ENCODE results near the gene FAM168A. TPM values are rescaled to one million over a fixed set of nuclear protein-coding genes. Genes with fewer than 3 reads are reported as not detected.

Gene FAM168A
- total RNA-seq, 1 experiment from 2014 or later = 15.3 TPM

DNA sequence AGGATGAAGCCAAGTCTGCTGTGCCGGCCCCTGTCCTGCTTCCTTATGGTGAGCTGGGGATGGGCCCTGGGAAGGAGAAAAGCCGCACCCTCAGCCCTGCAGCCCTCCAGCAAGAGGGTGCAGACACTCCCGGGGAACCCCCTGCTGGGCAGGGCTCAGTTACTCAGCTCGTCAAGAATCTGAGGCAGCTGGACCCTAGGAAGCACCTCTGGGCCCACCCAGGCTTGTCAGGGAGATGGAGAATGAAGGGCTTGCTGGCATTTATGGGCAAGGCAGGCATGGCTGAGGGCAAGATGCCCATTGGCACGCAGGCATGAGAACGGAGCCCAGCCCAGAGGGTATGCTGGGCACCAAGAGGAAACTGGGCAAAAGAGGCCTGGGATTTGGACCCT is 208.8 kb downstream of the FAM168A start:
- Histone ChIP-seq H3K9me3 (no peaks in the 10 kb centered on the region), H3K36me3 (peaks cover 10% of the 10 kb centered on the region), H3K4me3 (no peak overlapping the region), H3K27me3 (no peaks in the 10 kb centered on the region)
- peak; percentile 24 for DNase-seq

GRCh38 chr11:73388265-73389133 is 209.4 kb downstream of the FAM168A start:
- Histone ChIP-seq H3K4me3 (no peak overlapping the region), H3K36me3 (peaks cover 6% of the 10 kb centered on the region), H3K9me3 (no peaks in the 10 kb centered on the region), H3K27me3 (no peaks in the 10 kb centered on the region)
- DNase-seq = no peak

DNA sequence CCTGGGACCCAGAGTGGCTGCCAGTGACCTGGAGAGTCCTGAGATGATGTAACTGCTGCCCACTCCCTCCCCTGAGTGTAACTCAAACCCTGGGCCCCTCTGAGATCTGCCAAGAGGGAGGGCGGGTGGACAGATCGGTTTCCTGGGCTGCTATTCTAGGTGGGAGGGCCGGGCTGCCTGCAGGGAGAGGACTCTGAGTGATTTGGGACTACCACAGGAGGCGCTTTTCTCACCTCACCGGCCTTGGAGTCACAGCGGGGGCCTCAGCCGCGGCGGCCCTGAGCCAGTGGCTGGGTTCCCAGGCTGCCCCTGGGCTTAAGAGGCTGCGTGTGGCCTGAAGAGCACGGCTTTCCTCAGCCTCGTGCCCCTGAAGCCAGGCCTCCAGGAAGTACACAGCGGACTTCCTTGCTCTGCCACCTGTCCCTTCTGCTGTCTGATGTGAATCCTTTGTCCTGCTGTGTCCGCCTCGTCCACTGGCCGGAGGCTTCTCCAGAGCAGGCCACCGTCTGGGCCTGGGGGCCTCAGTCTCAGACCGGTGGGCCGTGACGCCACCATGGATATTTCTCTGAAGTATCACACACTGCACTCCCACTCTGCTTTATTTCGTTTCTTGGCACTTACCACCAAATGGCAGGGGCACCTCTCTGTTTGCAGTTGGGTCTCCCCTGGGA is 210.2 kb downstream of the FAM168A start:
- no peaks in the 10 kb centered on the region for H3K9me3 ChIP-seq
- no peak overlapping the region for H3K4me3 ChIP-seq
- no peak for DNase-seq
- peaks cover 5% of the 10 kb centered on the region for H3K36me3 ChIP-seq
- H3K27me3 ChIP-seq = no peaks in the 10 kb centered on the region

DNA sequence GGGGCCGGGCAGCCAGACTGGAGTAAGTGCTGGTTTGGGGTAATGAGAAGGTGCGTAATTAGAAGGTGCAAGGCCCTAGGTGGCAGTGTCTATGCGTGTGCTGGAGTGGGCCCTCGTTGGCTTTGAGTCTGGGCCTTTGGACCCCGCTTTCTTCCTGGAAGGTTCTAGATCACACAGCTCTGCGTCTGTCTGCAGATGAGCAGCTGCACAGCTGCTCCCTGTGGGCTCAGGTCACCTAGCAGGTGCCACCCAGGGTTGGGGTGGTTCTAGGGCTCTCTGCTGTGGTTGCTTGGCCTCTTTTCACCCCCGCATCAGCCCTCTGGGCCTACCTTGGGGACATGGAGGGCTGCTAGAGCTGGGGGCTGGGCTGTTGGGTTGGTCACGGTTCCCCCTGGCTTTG is 211.4 kb downstream of the FAM168A start:
- no peaks in the 10 kb centered on the region for H3K27me3 ChIP-seq
- H3K4me3 ChIP-seq = no peak overlapping the region
- no peaks in the 10 kb centered on the region for H3K9me3 ChIP-seq
- DNase-seq = no peak
- H3K36me3 ChIP-seq = no peaks in the 10 kb centered on the region

DNA sequence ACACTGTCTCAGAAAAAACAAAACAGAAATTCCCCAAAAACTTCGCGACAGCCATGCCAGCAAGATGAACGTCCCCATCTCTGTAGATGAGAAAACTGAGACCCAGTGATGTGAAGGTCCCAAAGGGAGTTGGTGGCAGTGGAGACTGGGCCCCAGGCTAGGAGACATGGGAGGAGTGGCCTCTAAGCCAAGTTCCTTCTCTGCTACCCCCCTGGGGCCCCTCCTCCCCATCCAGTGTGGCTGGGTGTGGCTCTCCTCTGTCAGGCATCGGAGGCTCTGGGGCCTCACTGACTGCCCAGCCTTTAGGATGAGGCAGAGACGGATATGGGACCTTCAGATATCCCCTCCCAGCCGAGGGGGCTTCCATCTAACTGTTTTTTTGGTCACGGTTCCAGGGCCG is 211.9 kb downstream of the FAM168A start:
- Histone ChIP-seq H3K9me3 (no peaks in the 10 kb centered on the region), H3K4me3 (no peak overlapping the region), H3K36me3 (no peaks in the 10 kb centered on the region), H3K27me3 (no peaks in the 10 kb centered on the region)
- DNase-seq = no peak

DNA sequence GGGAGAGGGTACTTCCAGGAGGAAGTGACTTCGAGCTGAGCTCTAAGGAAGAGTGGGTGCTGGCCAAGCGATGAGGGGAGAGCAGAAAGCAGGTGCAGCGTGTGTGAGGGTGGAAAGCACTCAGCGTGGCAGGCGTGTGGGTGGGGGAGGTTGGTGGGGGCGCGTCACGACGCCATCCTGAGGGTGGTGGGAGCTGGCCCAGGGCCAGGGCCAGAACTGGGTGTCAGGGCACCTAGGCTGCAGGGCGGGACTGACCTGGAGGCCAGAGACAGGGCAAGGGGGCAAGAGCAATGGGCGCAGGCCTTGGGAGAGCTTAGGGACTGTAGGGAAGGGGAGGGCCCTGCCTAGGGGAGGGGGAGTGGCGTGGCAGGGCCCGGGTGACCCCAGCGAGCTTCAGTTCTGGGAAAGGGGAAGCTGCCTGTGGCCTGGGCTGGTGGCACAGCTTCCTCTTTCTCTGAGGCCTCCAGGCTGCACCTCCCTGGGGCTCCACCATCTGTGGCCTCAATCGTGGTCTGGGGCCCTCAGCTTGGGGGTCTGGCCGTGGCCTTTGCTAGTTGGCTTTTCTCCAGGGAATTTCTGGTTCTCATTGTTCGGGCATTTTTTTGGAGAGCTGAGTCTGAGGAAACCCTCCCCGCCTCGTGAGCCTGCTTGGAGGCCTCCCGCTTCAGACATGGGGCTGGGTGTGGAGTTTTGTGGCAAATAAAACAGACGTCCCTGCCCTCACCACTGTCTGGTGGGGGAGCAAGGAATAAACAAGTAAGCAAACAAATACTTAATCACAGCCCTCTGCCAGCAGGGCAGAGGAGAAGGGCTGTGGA is 212.8 kb downstream of the FAM168A start:
- no peak for DNase-seq
- H3K36me3 ChIP-seq = no peaks in the 10 kb centered on the region
- H3K4me3 ChIP-seq = no peak overlapping the region
- H3K27me3 ChIP-seq = no peaks in the 10 kb centered on the region
- no peaks in the 10 kb centered on the region for H3K9me3 ChIP-seq

GRCh38 chr11:73384531-73384871 is 213.4 kb downstream of the FAM168A start:
- no peak overlapping the region for H3K4me3 ChIP-seq
- no peaks in the 10 kb centered on the region for H3K27me3 ChIP-seq
- H3K36me3 ChIP-seq = no peaks in the 10 kb centered on the region
- H3K9me3 ChIP-seq = no peaks in the 10 kb centered on the region
- no peak for DNase-seq

- DNase-seq = no peak
- Histone ChIP-seq H3K4me3 (no peak overlapping the region), H3K27me3 (no peaks in the 10 kb centered on the region), H3K9me3 (no peaks in the 10 kb centered on the region), H3K36me3 (no peaks in the 10 kb centered on the region)
Measured at GRCh38 chr11:73384125-73384441, 213.8 kb downstream of the FAM168A start.

DNA sequence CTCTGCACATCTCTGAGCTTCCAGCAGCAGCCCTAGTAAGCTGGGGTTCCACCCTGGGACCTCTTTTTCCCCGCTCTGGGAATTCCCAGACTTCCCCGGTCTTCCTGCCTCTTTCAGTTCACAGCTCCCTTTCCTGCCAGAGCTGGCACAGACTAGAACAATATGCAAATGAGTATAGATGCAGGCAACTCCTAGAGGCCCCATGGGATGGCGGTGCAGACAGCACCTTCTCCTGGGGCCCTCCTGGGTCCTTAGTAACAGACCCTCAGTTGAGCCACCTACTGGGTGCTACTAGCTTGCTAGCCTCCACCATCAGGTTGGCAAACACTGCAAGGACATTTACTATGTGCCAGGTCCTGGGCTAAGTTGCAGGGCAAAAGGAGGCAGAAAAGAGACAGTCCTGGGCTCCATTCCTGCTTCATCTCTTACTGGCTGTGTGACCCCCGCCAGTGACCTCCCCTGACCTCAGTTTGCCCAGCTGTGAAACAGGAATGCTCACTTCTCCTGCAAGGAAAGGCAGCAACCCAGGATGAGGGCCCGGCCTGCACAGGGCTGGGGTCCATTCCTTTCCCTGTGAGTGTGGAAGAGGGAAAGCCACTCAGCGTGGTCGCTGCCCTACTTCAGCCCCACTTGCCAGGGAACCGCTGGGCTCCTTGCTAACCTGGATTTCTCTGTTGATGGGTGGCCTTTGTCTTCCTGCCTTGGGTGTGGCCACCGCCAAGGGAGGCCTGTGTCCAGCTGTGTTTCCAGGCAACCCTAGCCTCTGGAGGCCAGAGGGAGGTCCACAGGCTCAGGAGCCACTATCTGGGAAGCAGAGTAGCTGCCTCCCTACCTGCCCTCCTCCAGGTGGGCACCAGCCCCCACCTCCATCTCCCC is 214.4 kb downstream of the FAM168A start:
- DNase-seq = no peak
- Histone ChIP-seq H3K4me3 (no peak overlapping the region), H3K27me3 (no peaks in the 10 kb centered on the region), H3K9me3 (no peaks in the 10 kb centered on the region), H3K36me3 (no peaks in the 10 kb centered on the region)

DNA sequence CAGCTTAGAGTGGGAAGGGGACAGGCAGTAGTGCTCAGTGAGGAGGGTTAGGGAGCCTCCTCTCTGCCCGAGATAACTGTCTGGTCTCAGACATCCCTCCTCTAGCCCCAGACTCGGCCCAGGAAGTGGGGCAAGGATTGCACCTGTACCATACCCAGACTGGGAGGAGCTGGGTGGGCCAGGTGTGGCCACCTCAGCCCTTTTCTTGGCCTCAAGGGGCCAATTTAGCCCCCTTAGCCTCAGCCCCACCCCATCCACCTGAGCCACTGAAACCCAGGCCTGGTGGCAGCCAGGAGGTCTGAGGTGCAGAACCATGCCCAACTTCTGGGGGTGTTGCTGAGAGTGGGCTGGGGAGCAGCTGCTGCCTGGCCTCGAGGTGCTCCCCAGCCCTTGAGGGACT is 215.2 kb downstream of the FAM168A start:
- no peak for DNase-seq
- Histone ChIP-seq H3K9me3 (no peaks in the 10 kb centered on the region), H3K27me3 (no peaks in the 10 kb centered on the region), H3K4me3 (no peak overlapping the region), H3K36me3 (no peaks in the 10 kb centered on the region)

GRCh38 chr11:73382183-73382582 is 215.7 kb downstream of the FAM168A start:
- Histone ChIP-seq H3K4me3 (no peak overlapping the region), H3K27me3 (no peaks in the 10 kb centered on the region), H3K36me3 (no peaks in the 10 kb centered on the region), H3K9me3 (no peaks in the 10 kb centered on the region)
- DNase-seq = no peak

DNA sequence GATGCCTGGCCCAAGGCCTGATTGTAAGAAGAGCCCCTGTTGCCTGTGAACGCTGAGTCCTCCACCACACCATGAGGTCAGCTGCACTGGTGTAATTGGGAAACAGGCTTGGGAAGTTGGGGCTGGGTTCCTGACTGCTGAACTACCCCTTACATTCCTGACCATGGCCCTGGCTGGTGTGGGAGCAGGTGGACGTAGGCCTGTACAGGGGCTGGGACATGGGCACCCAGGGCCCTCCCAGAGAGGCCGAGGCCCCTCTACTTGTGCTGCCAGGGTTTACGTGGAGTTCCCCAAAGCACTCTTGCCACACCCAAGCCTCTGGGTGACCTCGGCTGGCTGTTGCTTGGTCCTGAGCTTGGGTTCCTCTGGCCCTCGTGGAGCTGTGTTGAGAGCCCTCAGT is 216.3 kb downstream of the FAM168A start:
- no peak overlapping the region for H3K4me3 ChIP-seq
- DNase-seq = no peak
- no peaks in the 10 kb centered on the region for H3K9me3 ChIP-seq
- H3K36me3 ChIP-seq = no peaks in the 10 kb centered on the region
- H3K27me3 ChIP-seq = no peaks in the 10 kb centered on the region

GRCh38 chr11:73380897-73381410 is 217.0 kb downstream of the FAM168A start:
- no peaks in the 10 kb centered on the region for H3K9me3 ChIP-seq
- no peaks in the 10 kb centered on the region for H3K27me3 ChIP-seq
- no peak for DNase-seq
- no peak overlapping the region for H3K4me3 ChIP-seq
- no peaks in the 10 kb centered on the region for H3K36me3 ChIP-seq

GRCh38 chr11:73380331-73380730 is 217.6 kb downstream of the FAM168A start:
- Histone ChIP-seq H3K36me3 (no peaks in the 10 kb centered on the region), H3K27me3 (no peaks in the 10 kb centered on the region), H3K9me3 (no peaks in the 10 kb centered on the region), H3K4me3 (no peak overlapping the region)
- DNase-seq = no peak

GRCh38 chr11:73379189-73379880 is 218.6 kb downstream of the FAM168A start:
- Histone ChIP-seq H3K9me3 (no peaks in the 10 kb centered on the region), H3K4me3 (no peak overlapping the region), H3K36me3 (no peaks in the 10 kb centered on the region), H3K27me3 (no peaks in the 10 kb centered on the region)
- no peak for DNase-seq
